Measurements from ENCODE around the gene PSD4. TPM values are rescaled to one million over a fixed set of nuclear protein-coding genes. Genes with fewer than 3 reads are reported as not detected.

PSD4 gene
- total and polyA plus RNA-seq, 2 of the 8 experiments (the other 6 are each of a cell fraction or from before 2014, with no cell fraction given), result 0.53 to 1.2 TPM

- H2BK12ac ChIP-seq (ENCODE audit: low read depth, low read length), result no peak overlapping the region
- no peak overlapping the region for H2AFZ ChIP-seq (ENCODE audit: low read length)
- no peak overlapping the region for H2BK120ac ChIP-seq (replicated peaks; ENCODE audit: low read depth, low read length)
- POLR2A ChIA-PET (ENCODE audit: partially characterized antibody), result interaction anchor here (1.6 to 2.0 kb wide), 2 partner anchors 9 kb away, joined by 4 read pairs; no protein-coding TSS in a partner anchor
- H3K4ac ChIP-seq (replicated peaks; ENCODE audit: insufficient read length, low read depth, low read length), result no peak overlapping the region
- H3K9me3 ChIP-seq (ENCODE audit: insufficient read depth in 2 of 2, low read depth in 1 of 2, low read length in 1 of 2), result no peaks in the 10 kb centered on the region
- TF ChIP-seq EP300 (IDR thresholded peaks at IDR 0.05; ENCODE audit: borderline replicate concordance in 1 of 2, low read depth in 2 of 2, low read length in 2 of 2) (no peak), GABPA (IDR thresholded peaks at IDR 0.05; ENCODE audit: borderline replicate concordance, insufficient read depth, low read length) (no peak)
- H3K79me1 ChIP-seq (ENCODE audit: low read depth, low read length), result no peaks in the 10 kb centered on the region
- H3K79me2 ChIP-seq (ENCODE audit: control insufficient read depth in 1 of 2, insufficient read depth in 2 of 2, low read length in 2 of 2), result no peaks in the 10 kb centered on the region
- FAIRE-seq, result no peak
- H3K14ac ChIP-seq (ENCODE audit: insufficient read length), result no peak overlapping the region
- no peak overlapping the region for H3K56ac ChIP-seq (replicated peaks; ENCODE audit: insufficient read length, low read depth, low read length)
- no peak for DNase-seq (ENCODE audit: low read depth in 1 of 2, low spot score in 2 of 2)
- 98% methylated on average over 3 of the region's 3 CpGs; no CpG with 5 or more reads in 1 of the 2 experiments for WGBS, 2 experiments (ENCODE audit: extremely low coverage in 1 of 2, insufficient coverage in 1 of 2, insufficient read length in 1 of 2, insufficient replicate concordance in 2 of 2, low coverage in 1 of 2, low lambda C conversion rate in 2 of 2, missing lambda C conversion rate in 1 of 2)
- H2BK20ac ChIP-seq (ENCODE audit: low read length), result no peak overlapping the region
- peaks cover 0 to 3% (median 0%) of the 10 kb centered on the region in 4 experiments; a peak in 3 of 7 replicates for H3K4me1 ChIP-seq (replicated peaks in 1 of 4; ENCODE audit: control insufficient read depth in 3 of 4, insufficient read depth in 4 of 4, low read length in 3 of 4)
- no peak overlapping the region for H3K23ac ChIP-seq (ENCODE audit: insufficient read length)
- H4K5ac ChIP-seq (ENCODE audit: insufficient read length, low read depth, low read length), result no peak overlapping the region
- H2BK15ac ChIP-seq (ENCODE audit: low read length), result no peak overlapping the region
- no peak overlapping the region for H3K27ac ChIP-seq (ENCODE audit: low read depth, low read length)
- H4K91ac ChIP-seq (replicated peaks; ENCODE audit: insufficient read length, low read length), result no peak overlapping the region
- H3K18ac ChIP-seq (ENCODE audit: extremely low read depth, low read length), result no peak overlapping the region
- no peak overlapping the region for H4K8ac ChIP-seq (ENCODE audit: extremely low read depth, insufficient read depth, low read length)
- no peak overlapping the region for H2BK5ac ChIP-seq (ENCODE audit: low read depth, low read length)
- no peaks in the 10 kb centered on the region for H3K36me3 ChIP-seq (ENCODE audit: control insufficient read depth in 2 of 4, insufficient read depth in 4 of 4, low read length in 3 of 4)
- H4K20me1 ChIP-seq (replicated peaks in 1 of 2; ENCODE audit: control insufficient read depth in 1 of 2, insufficient read depth in 2 of 2, low read length in 2 of 2), result no peaks in the 10 kb centered on the region
- H3K4me3 ChIP-seq (ENCODE audit: extremely low read depth in 1 of 4, insufficient read depth in 2 of 4, low read depth in 3 of 4, low read length in 4 of 4), result no peak overlapping the region
- no peak overlapping the region for H2AK5ac ChIP-seq (ENCODE audit: low read depth, low read length)
- no peak overlapping the region for H3K9ac ChIP-seq (replicated peaks in 1 of 4; ENCODE audit: extremely low read depth in 1 of 4, low read depth in 3 of 4, low read length in 3 of 4)
- H3K27me3 ChIP-seq (replicated peaks in 1 of 4; ENCODE audit: control insufficient read depth in 3 of 4, extremely low read depth in 1 of 4, insufficient read depth in 3 of 4, low read length in 3 of 4), result no peaks in the 10 kb centered on the region
- no peaks in the 10 kb centered on the region for H3K23me2 ChIP-seq (ENCODE audit: low read depth, low read length)
- CTCF ChIA-PET (ENCODE audit: partially characterized antibody), result interaction anchor here (0.7 to 6.2 kb wide), 16 partner anchors 9 to 196 kb away, joined by 3 to 63 read pairs (median 6); partner anchors contain the start of gene IL36RN
- H3K4me2 ChIP-seq (ENCODE audit: insufficient read depth in 1 of 2, low read depth in 2 of 2, low read length in 2 of 2), result no peak overlapping the region
These were observed 592 bp downstream of the PSD4 start for GRCh38 chr2:113174376-113174750.
